Natural killer cell (primary cell): ENCODE measurements around the gene LRRC71. TPM values are rescaled to one million over a fixed set of nuclear protein-coding genes. Genes with fewer than 3 reads are reported as not detected.

Source experiments
- ATAC-seq, 3 donors: fragments of 150-1000 bp in 2 of 3; fragments of 200-7000 bp in 1 of 3; cut with Tn5 transposase; 1 replicate in 1 of 3; 2 replicates in 2 of 3; pipeline ENCODE4 v1.10.0; 2021; ENCODE audit warnings: mild to moderate bottlenecking in 2 of 3, moderate library complexity in 2 of 3
- DNase-seq, 2 donors: peaks; one replicate each; pipeline versions ENCODE4 v3.0.0 to v3.0.0-alpha.2; 2013 to 2021; ENCODE audit warnings: mixed read lengths in 1 of 2
- H3K27ac ChIP-seq: one replicate; pipeline ENCODE4 v1.5.1; 2013; ENCODE audit warnings: mild to moderate bottlenecking, low read length
- H3K27me3 ChIP-seq: one replicate; pipeline ENCODE4 v1.6.1; 2013; ENCODE audit warnings: low read length; ENCODE audit not compliant: control insufficient read depth, insufficient read depth
- H3K36me3 ChIP-seq: one replicate; pipeline ENCODE4 v1.6.1; 2013; ENCODE audit warnings: low read length; ENCODE audit not compliant: control insufficient read depth, insufficient read depth
- H3K4me1 ChIP-seq: one replicate; pipeline ENCODE4 v1.6.1; 2013; ENCODE audit warnings: low read length; ENCODE audit not compliant: control insufficient read depth, insufficient read depth
- H3K4me3 ChIP-seq: one replicate; pipeline ENCODE4 v1.5.1; 2013; ENCODE audit warnings: low read length
- H3K9me3 ChIP-seq: one replicate; pipeline ENCODE4 v1.6.1; 2013; ENCODE audit warnings: low read length; ENCODE audit not compliant: control insufficient read depth, insufficient read depth
- H3K27ac Mint-ChIP-seq, 2 donors: one replicate each; pipeline ENCODE4 v1.8.0; 2022; ENCODE audit warnings: mild to moderate bottlenecking in 2 of 2, mixed read lengths in 2 of 2, moderate library complexity in 1 of 2
- H3K27me3 Mint-ChIP-seq, 2 donors: one replicate each; pipeline ENCODE4 v1.8.0; 2022; ENCODE audit warnings: low read depth in 2 of 2, mixed read lengths in 2 of 2
- H3K36me3 Mint-ChIP-seq: one replicate; pipeline ENCODE4 v1.8.0; 2022; ENCODE audit warnings: mixed read lengths
- H3K4me1 Mint-ChIP-seq, 2 donors: one replicate each; pipeline ENCODE4 v1.8.0; 2022; ENCODE audit warnings: mixed read lengths in 2 of 2
- H3K4me3 Mint-ChIP-seq: one replicate; pipeline ENCODE4 v1.8.0; 2022; ENCODE audit warnings: mild to moderate bottlenecking, moderate library complexity, mixed read lengths
- H3K9me3 Mint-ChIP-seq, 2 donors: one replicate each; pipeline ENCODE4 v1.8.0; 2022; ENCODE audit warnings: mixed read lengths in 2 of 2
- CTCF ChIP-seq: fragments of 200-600 bp; IDR thresholded peaks from one replicate; pipeline ENCODE4 v1.8.0; 2022; ENCODE audit warnings: antibody characterized with exemption
- WGBS: methylation state at CpG from one replicate; pipeline ENCODE4 v1.1.7; 2013; ENCODE audit warnings: missing lambda C conversion rate; ENCODE audit not compliant: insufficient coverage; 5-methylcytosine and 5-hydroxymethylcytosine counted together
- intact Hi-C: fragments of 100-400 bp; cut with micrococcal nuclease; formaldehyde crosslinking; loops from one replicate; pipeline ENCODE4 v1.14.2; 2022
- total RNA-seq, 4 donors: library from RNA; stranded (reverse); fragments of 120-200 nt in 1 of 4; gene quantifications; one replicate each; pipeline versions ENCODE4 v1.2.3 to v1.2.4, GENCODE V29; 2013 to 2022

Gene LRRC71
- total RNA-seq, 3 donors from 2014 or later (not counting 1 experiment from before 2014, with no cell fraction given): not detected

- Mint-ChIP-seq H3K36me3 (no peaks in the 10 kb centered on the region), H3K27ac (no peak overlapping the region), H3K9me3 (no peaks in the 10 kb centered on the region), H3K4me3 (no peak overlapping the region), H3K27me3 (peaks cover 12 to 19% of the 10 kb centered on the region in 2 donors), H3K4me1 (no peaks in the 10 kb centered on the region)
- DNase-seq: no peak
- no peaks in the 10 kb centered on the region for H3K27me3 ChIP-seq
- ATAC-seq: no peak
- no peak overlapping the region for H3K4me3 ChIP-seq
- intact Hi-C loops: no loop called here
- 86% methylated on average over 11 of the region's 11 CpGs for WGBS
- TF ChIP-seq CTCF: no peak
- H3K27ac ChIP-seq: no peak overlapping the region
- no peaks in the 10 kb centered on the region for H3K36me3 ChIP-seq
- H3K9me3 ChIP-seq: no peaks in the 10 kb centered on the region
- H3K4me1 ChIP-seq: no peaks in the 10 kb centered on the region
These were observed 25.6 kb downstream of the LRRC71 start for GRCh38 chr1:156945881-156946661.

GRCh38 chr1:156947127-156947526, 26.7 kb downstream of the LRRC71 start:
- H3K4me3 ChIP-seq: no peak overlapping the region
- H3K27me3 ChIP-seq: no peaks in the 10 kb centered on the region
- no peak for TF ChIP-seq CTCF
- H3K36me3 ChIP-seq: no peaks in the 10 kb centered on the region
- H3K4me1 ChIP-seq: no peaks in the 10 kb centered on the region
- intact Hi-C loops: no loop called here
- no peak for DNase-seq
- no peaks in the 10 kb centered on the region for H3K9me3 ChIP-seq
- ATAC-seq: no peak
- H3K4me3 Mint-ChIP-seq: no peak overlapping the region
- H3K27ac ChIP-seq: no peak overlapping the region
- no peaks in the 10 kb centered on the region for H3K4me1 Mint-ChIP-seq
- H3K27me3 Mint-ChIP-seq: peaks cover 13 to 25% of the 10 kb centered on the region in 2 donors
- no peak overlapping the region for H3K27ac Mint-ChIP-seq
- no peaks in the 10 kb centered on the region for H3K9me3 Mint-ChIP-seq
- WGBS: 92% methylated on average over 9 of the region's 9 CpGs
- H3K36me3 Mint-ChIP-seq: no peaks in the 10 kb centered on the region

- no peak overlapping the region for H3K4me3 Mint-ChIP-seq
- Histone ChIP-seq H3K27ac (no peak overlapping the region), H3K4me3 (no peak overlapping the region), H3K36me3 (no peaks in the 10 kb centered on the region), H3K9me3 (no peaks in the 10 kb centered on the region), H3K4me1 (no peaks in the 10 kb centered on the region), H3K27me3 (no peaks in the 10 kb centered on the region)
- peaks cover 13 to 25% of the 10 kb centered on the region in 2 donors for H3K27me3 Mint-ChIP-seq
- no peak overlapping the region for H3K27ac Mint-ChIP-seq
- H3K9me3 Mint-ChIP-seq: no peaks in the 10 kb centered on the region
- DNase-seq: no peak
- intact Hi-C loops: no loop called here
- H3K36me3 Mint-ChIP-seq: no peaks in the 10 kb centered on the region
- no peak for ATAC-seq
- H3K4me1 Mint-ChIP-seq: no peaks in the 10 kb centered on the region
- no peak for TF ChIP-seq CTCF
- 93% methylated on average over 17 of the region's 17 CpGs for WGBS
These were observed 27.5 kb downstream of the LRRC71 start for GRCh38 chr1:156947818-156948525.
